COLO668 (cell line): ENCODE measurements around the gene TRAM2.

Experiments
- DNase-seq: peaks from one replicate; lab custom pipeline; 2025; ENCODE audit not compliant: unreplicated experiment; lab: John Stamatoyannopoulos, UW

Gene TRAM2

GRCh38 chr6:52571099-52571755, 5.6 kb downstream of the TRAM2 start:
- no peak for DNase-seq

- DNase-seq, result no peak
Measured at GRCh38 chr6:52570291-52570700, 6.6 kb downstream of the TRAM2 start.

GRCh38 chr6:52568320-52568719, 8.5 kb downstream of the TRAM2 start:
- no peak for DNase-seq

GRCh38 chr6:52566853-52567279, 10.0 kb downstream of the TRAM2 start:
- no peak for DNase-seq

- no peak for DNase-seq
Measured at GRCh38 chr6:52566201-52566600, 10.7 kb downstream of the TRAM2 start.

- no peak for DNase-seq
Measured at GRCh38 chr6:52564856-52565255, 12.0 kb downstream of the TRAM2 start.

GRCh38 chr6:52562911-52563310, 13.9 kb downstream of the TRAM2 start:
- DNase-seq, result no peak

- DNase-seq, result no peak
Measured at GRCh38 chr6:52560462-52560861, 16.4 kb downstream of the TRAM2 start.

- DNase-seq, result no peak
Measured at GRCh38 chr6:52558266-52559000, 18.4 kb downstream of the TRAM2 start.

GRCh38 chr6:52557389-52558265, 19.2 kb downstream of the TRAM2 start:
- DNase-seq, result no peak

GRCh38 chr6:52555518-52556233, 21.2 kb downstream of the TRAM2 start:
- DNase-seq, result no peak

GRCh38 chr6:52554684-52555280, 22.1 kb downstream of the TRAM2 start:
- no peak for DNase-seq

GRCh38 chr6:52553719-52554118, 23.1 kb downstream of the TRAM2 start:
- no peak for DNase-seq

GRCh38 chr6:52553158-52553557, 23.7 kb downstream of the TRAM2 start:
- no peak for DNase-seq

- peak; percentile 35 for DNase-seq
Measured at GRCh38 chr6:52552278-52552643, 24.6 kb downstream of the TRAM2 start.

- peak; percentile 65 for DNase-seq
Measured at GRCh38 chr6:52551483-52552277, 25.2 kb downstream of the TRAM2 start.

GRCh38 chr6:52550870-52551269, 26.0 kb downstream of the TRAM2 start:
- no peak for DNase-seq

- DNase-seq, result no peak
Measured at GRCh38 chr6:52550014-52550575, 26.8 kb downstream of the TRAM2 start.

- DNase-seq, result no peak
Measured at GRCh38 chr6:52549428-52549827, 27.4 kb downstream of the TRAM2 start.

GRCh38 chr6:52548999-52549398, 27.9 kb downstream of the TRAM2 start:
- DNase-seq, result no peak
